NCI-H2029 (cell line): Measurements from ENCODE around the gene HJURP.

Experiments
- DNase-seq: peaks from one replicate; lab custom pipeline; 2025; lab: John Stamatoyannopoulos, UW

HJURP gene

GRCh38 chr2:233793465-233794127 lies 60.7 kb downstream of the HJURP start:
- DNase-seq = no peak

GRCh38 chr2:233792720-233793119 lies 61.6 kb downstream of the HJURP start:
- no peak for DNase-seq

- DNase-seq = no peak
These were observed 62.4 kb downstream of the HJURP start for GRCh38 chr2:233791883-233792329.

GRCh38 chr2:233791151-233791882 lies 63.0 kb downstream of the HJURP start:
- no peak for DNase-seq

GRCh38 chr2:233789554-233789953 lies 64.8 kb downstream of the HJURP start:
- no peak for DNase-seq
